ENCODE data around the gene KCNQ1OT1. TPM values are rescaled to one million over a fixed set of nuclear protein-coding genes. Genes with fewer than 3 reads are reported as not detected.
A peak's percentile ranks its signal among the peaks of the same experiment; 100 is the strongest.

Gene KCNQ1OT1
- total and polyA plus RNA-seq, 2 experiments from 2014 or later = 3.1 to 7.9 TPM

DNA sequence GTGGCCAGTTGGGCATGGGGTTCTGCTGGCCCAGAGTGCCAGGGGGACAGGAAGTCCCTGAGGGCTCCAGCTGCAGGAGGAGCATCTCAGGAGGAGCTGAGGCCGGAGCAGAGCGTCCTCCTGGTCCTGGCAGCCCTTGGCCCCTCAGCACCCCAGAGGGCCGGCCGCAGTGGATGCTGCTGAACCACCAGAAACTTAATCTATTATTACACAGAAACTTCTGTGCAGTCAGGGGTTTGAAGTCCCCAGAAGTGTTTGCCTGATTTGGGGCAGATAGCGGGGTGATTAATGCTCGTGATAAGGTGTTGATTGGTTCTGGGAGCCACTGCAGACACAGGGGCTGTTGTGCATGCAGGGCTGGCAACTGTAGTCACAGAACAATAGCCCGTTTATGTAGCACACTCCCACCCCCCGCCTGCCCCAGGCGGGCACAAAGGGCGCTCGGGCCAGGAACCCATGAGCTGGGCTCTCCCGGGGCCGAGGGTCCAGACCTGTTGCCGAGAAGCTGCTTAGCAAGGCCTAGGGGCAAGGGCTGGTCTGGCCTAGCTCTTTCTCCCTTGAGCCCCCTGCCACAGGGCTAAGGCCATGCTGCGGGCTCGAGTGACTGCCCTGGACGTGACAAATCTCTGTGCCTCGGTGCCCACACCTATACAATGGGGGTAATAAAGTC is 29.0 kb upstream of the KCNQ1OT1 start:
- Histone ChIP-seq H3K79me2 (no peaks in the 10 kb centered on the region), H3K4me1 (ENCODE audit: insufficient read depth) (peaks cover 55% of the 10 kb centered on the region), H4K20me1 (ENCODE audit: insufficient read depth, poor library complexity, severe bottlenecking) (no peaks in the 10 kb centered on the region), H3K9me2 (replicated peaks; ENCODE audit: insufficient read depth) (no peaks in the 10 kb centered on the region), H3K27me3 (no peaks in the 10 kb centered on the region), H3K36me3 (replicated peaks; ENCODE audit: insufficient read depth, low read depth) (no peaks in the 10 kb centered on the region), H3K4me3 (no peak overlapping the region), H3K9me3 (ENCODE audit: low read depth) (no peaks in the 10 kb centered on the region), H3K27ac (peak overlapping the region; percentile 20), H3K4me2 (no peak overlapping the region), H2AFZ (no peak overlapping the region)
- 77% methylated on average over 18 of the region's 18 CpGs for WGBS (ENCODE audit: low lambda C conversion rate, missing lambda C conversion rate)
- TF ChIP-seq, protein P1, sequence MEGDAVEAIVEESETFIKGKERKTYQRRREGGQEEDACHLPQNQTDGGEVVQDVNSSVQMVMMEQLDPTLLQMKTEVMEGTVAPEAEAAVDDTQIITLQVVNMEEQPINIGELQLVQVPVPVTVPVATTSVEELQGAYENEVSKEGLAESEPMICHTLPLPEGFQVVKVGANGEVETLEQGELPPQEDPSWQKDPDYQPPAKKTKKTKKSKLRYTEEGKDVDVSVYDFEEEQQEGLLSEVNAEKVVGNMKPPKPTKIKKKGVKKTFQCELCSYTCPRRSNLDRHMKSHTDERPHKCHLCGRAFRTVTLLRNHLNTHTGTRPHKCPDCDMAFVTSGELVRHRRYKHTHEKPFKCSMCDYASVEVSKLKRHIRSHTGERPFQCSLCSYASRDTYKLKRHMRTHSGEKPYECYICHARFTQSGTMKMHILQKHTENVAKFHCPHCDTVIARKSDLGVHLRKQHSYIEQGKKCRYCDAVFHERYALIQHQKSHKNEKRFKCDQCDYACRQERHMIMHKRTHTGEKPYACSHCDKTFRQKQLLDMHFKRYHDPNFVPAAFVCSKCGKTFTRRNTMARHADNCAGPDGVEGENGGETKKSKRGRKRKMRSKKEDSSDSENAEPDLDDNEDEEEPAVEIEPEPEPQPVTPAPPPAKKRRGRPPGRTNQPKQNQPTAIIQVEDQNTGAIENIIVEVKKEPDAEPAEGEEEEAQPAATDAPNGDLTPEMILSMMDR (IDR thresholded peaks at IDR 0.05; ENCODE audit: poor library complexity) = no peak
- no peak for TF ChIP-seq EZH2phosphoT487 (IDR thresholded peaks at IDR 0.05; ENCODE audit: low read depth, severe bottlenecking, unreplicated experiment)
- TF ChIP-seq EZH2 (IDR thresholded peaks at IDR 0.05; ENCODE audit: borderline replicate concordance) = no peak
- DNase-seq (ENCODE audit: low spot score) = no peak

DNA sequence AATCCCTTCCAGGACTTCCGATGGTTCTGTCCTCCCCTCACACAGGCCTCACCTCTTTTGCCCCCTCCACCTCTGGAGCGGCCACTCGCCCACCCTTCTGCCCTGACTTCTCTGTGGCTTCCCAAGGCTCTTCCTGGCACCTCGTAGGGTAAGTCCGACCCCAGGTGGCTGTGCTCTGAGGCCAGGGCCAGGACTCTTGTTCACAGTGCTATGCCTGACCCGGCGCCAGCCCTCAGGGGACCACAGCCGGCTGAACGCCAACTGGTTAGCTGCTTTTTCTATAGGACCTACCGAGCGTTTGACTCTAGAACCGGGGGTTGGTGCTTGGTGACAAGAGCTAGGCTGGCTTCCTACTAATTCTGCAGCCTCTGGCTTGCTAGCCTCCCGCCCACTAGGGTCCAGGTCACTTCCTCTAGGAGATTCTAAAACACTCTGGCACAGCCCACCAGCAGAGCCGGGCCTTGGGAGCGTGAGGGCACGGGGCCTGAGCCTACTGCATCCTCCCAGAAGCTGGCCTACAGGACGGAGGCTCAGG is 28.4 kb upstream of the KCNQ1OT1 start:
- no peaks in the 10 kb centered on the region for H3K36me3 ChIP-seq (replicated peaks; ENCODE audit: insufficient read depth, low read depth)
- TF ChIP-seq EZH2phosphoT487 (IDR thresholded peaks at IDR 0.05; ENCODE audit: low read depth, severe bottlenecking, unreplicated experiment) (no peak), EZH2 (IDR thresholded peaks at IDR 0.05; ENCODE audit: borderline replicate concordance) (no peak)
- TF ChIP-seq, protein P1 (IDR thresholded peaks at IDR 0.05; ENCODE audit: poor library complexity) = no peak
- no peaks in the 10 kb centered on the region for H3K9me3 ChIP-seq (ENCODE audit: low read depth)
- H2AFZ ChIP-seq = no peak overlapping the region
- no peak overlapping the region for H3K4me3 ChIP-seq
- 93% methylated on average over 17 of the region's 17 CpGs for WGBS (ENCODE audit: low lambda C conversion rate, missing lambda C conversion rate)
- no peaks in the 10 kb centered on the region for H3K9me2 ChIP-seq (replicated peaks; ENCODE audit: insufficient read depth)
- no peak for DNase-seq (ENCODE audit: low spot score)
- peak overlapping the region; percentile 20 for H3K27ac ChIP-seq
- no peaks in the 10 kb centered on the region for H4K20me1 ChIP-seq (ENCODE audit: insufficient read depth, poor library complexity, severe bottlenecking)
- H3K4me1 ChIP-seq (ENCODE audit: insufficient read depth) = peaks cover 55% of the 10 kb centered on the region
- H3K27me3 ChIP-seq = no peaks in the 10 kb centered on the region
- H3K79me2 ChIP-seq = no peaks in the 10 kb centered on the region
- H3K4me2 ChIP-seq = no peak overlapping the region

DNA sequence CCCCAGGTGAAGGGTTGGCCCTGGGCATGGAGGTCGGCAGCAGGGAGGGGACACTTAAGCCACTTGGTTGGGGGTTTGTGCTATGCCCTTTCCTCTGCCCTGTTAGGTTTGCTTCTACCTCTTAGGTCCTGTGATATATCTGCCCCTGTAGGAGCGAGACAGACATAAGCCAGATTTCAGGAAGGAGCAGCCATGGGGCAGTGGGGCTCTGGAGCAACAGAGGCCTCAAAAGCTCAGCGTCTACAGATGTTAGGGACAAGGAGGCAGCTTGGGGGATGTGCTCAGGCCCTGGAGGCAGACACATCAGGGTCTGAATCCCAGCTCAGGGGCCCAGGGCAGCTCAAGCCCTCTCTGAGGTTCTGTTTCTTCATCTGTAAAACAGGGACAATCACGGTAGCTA is 27.2 kb upstream of the KCNQ1OT1 start:
- WGBS (ENCODE audit: low lambda C conversion rate, missing lambda C conversion rate) = 89% methylated on average over 4 of the region's 4 CpGs
- TF ChIP-seq EZH2 (IDR thresholded peaks at IDR 0.05; ENCODE audit: borderline replicate concordance) (no peak), EZH2phosphoT487 (IDR thresholded peaks at IDR 0.05; ENCODE audit: low read depth, severe bottlenecking, unreplicated experiment) (no peak)
- TF ChIP-seq, protein P1 (IDR thresholded peaks at IDR 0.05; ENCODE audit: poor library complexity) = no peak
- no peaks in the 10 kb centered on the region for H3K36me3 ChIP-seq (replicated peaks; ENCODE audit: insufficient read depth, low read depth)
- H2AFZ ChIP-seq = no peak overlapping the region
- DNase-seq (ENCODE audit: low spot score) = no peak
- H3K4me2 ChIP-seq = no peak overlapping the region
- no peaks in the 10 kb centered on the region for H3K9me3 ChIP-seq (ENCODE audit: low read depth)
- no peaks in the 10 kb centered on the region for H3K79me2 ChIP-seq
- no peak overlapping the region for H3K4me3 ChIP-seq
- peaks cover 48% of the 10 kb centered on the region for H3K4me1 ChIP-seq (ENCODE audit: insufficient read depth)
- no peaks in the 10 kb centered on the region for H4K20me1 ChIP-seq (ENCODE audit: insufficient read depth, poor library complexity, severe bottlenecking)
- no peaks in the 10 kb centered on the region for H3K27me3 ChIP-seq
- peak overlapping the region; percentile 95 for H3K27ac ChIP-seq
- no peaks in the 10 kb centered on the region for H3K9me2 ChIP-seq (replicated peaks; ENCODE audit: insufficient read depth)

Data from hepatocyte (in vitro differentiated cells).